ENCODE data around the gene SCGB1A1.
"Not testable (repeated sequence)": the region's sequence is repeated elsewhere in the genome, so short reads cannot be mapped to it uniquely, and the experiment has no call there.

SCGB1A1 gene

GRCh38 chr11:62423012-62423411, 4.2 kb downstream of the SCGB1A1 start:
- no peak for DNase-seq

- DNase-seq: no peak
These were observed 8.9 kb downstream of the SCGB1A1 start for GRCh38 chr11:62427630-62428233.

GRCh38 chr11:62428871-62429560, 10.2 kb downstream of the SCGB1A1 start:
- no peak for DNase-seq

GRCh38 chr11:62430425-62430824, 11.6 kb downstream of the SCGB1A1 start:
- no peak for DNase-seq

- DNase-seq: no peak
These were observed 12.5 kb downstream of the SCGB1A1 start for GRCh38 chr11:62431171-62431901.

- DNase-seq: no peak
These were observed 13.9 kb downstream of the SCGB1A1 start for GRCh38 chr11:62432695-62433094.

- no peak for DNase-seq
These were observed 14.5 kb downstream of the SCGB1A1 start for GRCh38 chr11:62433141-62433903.

- DNase-seq: no peak
These were observed 15.1 kb downstream of the SCGB1A1 start for GRCh38 chr11:62433904-62434276.

GRCh38 chr11:62435846-62436660, 17.2 kb downstream of the SCGB1A1 start:
- no peak for DNase-seq

- DNase-seq: no peak
These were observed 18.8 kb downstream of the SCGB1A1 start for GRCh38 chr11:62437616-62438015.

- DNase-seq: no peak
These were observed 19.8 kb downstream of the SCGB1A1 start for GRCh38 chr11:62438641-62439040.

GRCh38 chr11:62439785-62440602, 21.2 kb downstream of the SCGB1A1 start:
- no peak for DNase-seq

GRCh38 chr11:62443390-62444235, 24.8 kb downstream of the SCGB1A1 start:
- no peak for DNase-seq

GRCh38 chr11:62444236-62444833, 25.5 kb downstream of the SCGB1A1 start:
- peak; percentile 39 for DNase-seq

GRCh38 chr11:62444835-62445234, 26.0 kb downstream of the SCGB1A1 start:
- DNase-seq: no peak

- no peak for DNase-seq
These were observed 26.5 kb downstream of the SCGB1A1 start for GRCh38 chr11:62445314-62445740.

- DNase-seq: no peak
These were observed 27.3 kb downstream of the SCGB1A1 start for GRCh38 chr11:62446091-62446490.

- no peak for DNase-seq
These were observed 30.6 kb downstream of the SCGB1A1 start for GRCh38 chr11:62449451-62449851.

GRCh38 chr11:62449912-62450311, 31.1 kb downstream of the SCGB1A1 start:
- not testable (repeated sequence) for DNase-seq

Data from activated T-cell treated with anti-CD3 and anti-CD28 coated beads, Interleukin-2, amount 50 U/mL, for 1 hour (primary cell).